HS-5 (cell line): ENCODE results near the gene BLTP3B.

Experiments used
- DNase-seq: peaks from one replicate; pipeline ENCODE4 v3.0.0-alpha.2; 2012; ENCODE audit warnings: low read depth

Gene BLTP3B

GRCh38 chr12:100164153-100164704 is 21.6 kb upstream of the BLTP3B start:
- DNase-seq = no peak

DNA sequence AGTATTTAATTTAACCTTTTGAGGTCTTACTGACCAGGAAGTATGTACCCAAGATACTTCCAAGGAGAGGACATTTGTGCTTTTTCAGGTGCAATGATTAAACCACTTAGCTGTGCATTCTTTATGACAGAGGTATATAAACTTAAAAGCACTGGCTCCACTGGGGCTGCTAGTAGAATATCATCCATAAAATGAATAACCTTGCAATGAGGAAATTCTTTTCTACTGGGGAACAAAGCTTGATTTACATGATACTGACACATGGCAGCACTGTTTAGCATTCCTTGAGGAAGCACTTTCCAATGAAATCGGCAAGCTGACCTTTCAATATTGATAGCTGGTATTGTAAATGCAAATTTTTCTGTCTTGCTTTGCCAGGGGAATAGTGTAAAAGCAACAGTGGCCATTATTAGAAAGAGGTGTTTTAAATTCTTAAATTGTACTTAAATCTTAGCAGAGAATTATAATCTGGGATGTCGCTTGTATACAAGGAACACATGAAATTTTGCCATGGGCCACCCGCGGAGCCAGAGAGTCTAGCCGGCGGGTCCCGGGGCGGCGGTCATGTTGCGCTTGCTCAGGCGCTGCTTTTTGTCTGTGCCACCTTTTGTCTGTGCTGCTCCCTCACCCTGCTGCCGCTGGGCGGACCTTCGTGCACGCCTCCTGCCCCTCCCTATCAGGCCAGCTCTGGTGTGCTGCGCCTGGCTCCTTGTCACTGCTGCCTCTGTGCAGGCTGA is 20.9 kb upstream of the BLTP3B start:
- no peak for DNase-seq

- DNase-seq = no peak
Measured at GRCh38 chr12:100159391-100160104, 16.9 kb upstream of the BLTP3B start.

DNA sequence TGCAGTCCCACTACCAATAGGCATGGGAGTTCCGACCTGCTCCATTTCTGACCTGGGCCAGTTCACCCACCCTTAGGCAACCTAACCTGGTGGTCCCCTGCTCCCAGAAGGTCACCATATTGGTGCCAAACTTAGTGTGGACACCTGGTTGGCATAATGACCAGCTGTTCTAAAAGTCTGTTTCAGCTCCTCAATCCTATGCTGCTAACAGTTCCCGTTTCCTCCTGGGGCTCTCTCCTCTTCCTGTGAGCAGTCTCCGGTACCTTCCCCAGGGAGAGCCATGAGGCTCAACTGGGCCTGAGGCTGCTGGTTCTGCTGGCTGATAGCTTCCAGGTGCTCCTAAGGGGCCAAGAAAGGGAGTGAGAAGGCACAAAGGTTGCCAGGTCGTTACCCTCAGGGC is 15.9 kb upstream of the BLTP3B start:
- no peak for DNase-seq

DNA sequence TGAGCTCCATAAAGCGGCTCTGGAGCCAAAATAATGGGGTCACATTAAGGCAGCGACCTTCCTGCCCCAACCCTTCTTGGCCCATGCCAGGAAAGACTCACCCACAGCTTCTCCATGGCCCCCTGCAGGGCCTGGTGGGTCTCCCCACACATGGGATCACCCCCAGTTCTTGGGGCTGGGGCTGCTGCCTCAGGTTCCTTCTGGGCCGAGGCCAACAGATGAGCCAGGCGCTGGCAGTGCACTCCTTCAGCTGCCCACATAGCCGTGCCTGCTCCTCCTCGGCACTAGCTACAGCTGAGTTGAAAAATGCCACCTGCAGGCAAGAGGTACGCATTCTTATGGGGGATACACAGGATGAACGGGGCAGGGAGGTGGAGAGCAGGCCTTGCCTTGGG is 14.8 kb upstream of the BLTP3B start:
- no peak for DNase-seq

GRCh38 chr12:100156731-100157426 is 14.2 kb upstream of the BLTP3B start:
- no peak for DNase-seq

GRCh38 chr12:100154474-100155247 is 12.0 kb upstream of the BLTP3B start:
- DNase-seq = no peak

DNA sequence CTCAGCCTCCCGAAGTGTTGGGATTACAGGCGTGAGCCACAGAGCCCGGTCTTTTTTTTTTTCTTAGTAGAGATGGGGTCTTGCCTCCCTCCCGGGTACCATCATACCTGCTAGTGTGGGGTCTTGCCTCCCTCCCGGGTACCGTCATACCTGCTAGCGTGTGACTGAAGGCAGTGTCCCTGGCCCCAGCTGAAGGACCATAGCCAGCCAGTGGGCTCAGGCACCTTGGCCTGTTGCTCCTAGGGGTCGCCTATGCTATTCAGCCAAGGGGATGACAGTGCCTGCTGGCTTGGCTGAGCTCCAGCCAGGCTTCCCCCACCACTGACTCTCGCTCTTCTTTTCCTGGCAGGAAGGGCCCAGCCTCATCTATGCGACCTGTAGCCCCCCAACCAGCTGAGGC is 10.5 kb upstream of the BLTP3B start:
- no peak for DNase-seq

DNA sequence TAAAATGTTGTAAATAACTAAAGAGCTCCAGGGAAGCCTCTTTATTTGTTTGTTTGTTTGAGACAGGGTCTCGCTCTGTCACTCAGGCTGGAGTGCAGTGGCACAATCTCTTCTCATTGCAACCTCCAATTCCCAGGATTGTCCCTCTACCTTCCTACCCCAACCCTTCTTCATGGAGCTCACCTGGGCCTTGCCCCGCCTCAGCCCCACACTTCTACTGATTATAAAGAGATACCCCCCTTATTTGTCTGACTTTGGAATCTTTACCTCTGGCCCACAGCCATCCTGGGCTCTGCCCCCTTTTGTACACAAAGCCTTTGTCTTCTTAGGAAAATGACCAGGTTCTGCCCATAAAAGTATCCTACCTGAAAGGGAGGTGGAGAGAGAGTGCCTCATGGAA is 9.1 kb upstream of the BLTP3B start:
- DNase-seq = no peak

- DNase-seq = no peak
Measured at GRCh38 chr12:100146252-100146651, 3.6 kb upstream of the BLTP3B start.

DNA sequence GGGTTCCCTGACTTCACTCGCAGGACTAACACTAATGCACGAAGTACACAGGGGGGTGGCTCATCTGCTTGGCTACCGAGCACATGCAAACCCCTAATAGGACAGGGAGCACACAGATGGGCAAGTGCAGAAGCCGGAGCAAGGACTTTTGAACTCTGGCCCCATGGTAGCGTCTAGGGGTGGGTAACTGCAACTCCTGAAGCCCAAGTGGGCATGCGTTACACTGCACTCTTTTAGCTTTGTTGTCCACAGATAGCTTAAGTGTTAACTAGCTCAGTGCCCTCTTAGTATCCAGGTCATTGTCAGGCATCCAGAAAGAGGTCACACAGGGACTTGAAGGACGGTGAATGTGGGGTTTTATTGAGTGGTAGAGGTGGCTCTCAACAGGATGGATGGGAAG is 3.0 kb upstream of the BLTP3B start:
- DNase-seq = no peak

DNA sequence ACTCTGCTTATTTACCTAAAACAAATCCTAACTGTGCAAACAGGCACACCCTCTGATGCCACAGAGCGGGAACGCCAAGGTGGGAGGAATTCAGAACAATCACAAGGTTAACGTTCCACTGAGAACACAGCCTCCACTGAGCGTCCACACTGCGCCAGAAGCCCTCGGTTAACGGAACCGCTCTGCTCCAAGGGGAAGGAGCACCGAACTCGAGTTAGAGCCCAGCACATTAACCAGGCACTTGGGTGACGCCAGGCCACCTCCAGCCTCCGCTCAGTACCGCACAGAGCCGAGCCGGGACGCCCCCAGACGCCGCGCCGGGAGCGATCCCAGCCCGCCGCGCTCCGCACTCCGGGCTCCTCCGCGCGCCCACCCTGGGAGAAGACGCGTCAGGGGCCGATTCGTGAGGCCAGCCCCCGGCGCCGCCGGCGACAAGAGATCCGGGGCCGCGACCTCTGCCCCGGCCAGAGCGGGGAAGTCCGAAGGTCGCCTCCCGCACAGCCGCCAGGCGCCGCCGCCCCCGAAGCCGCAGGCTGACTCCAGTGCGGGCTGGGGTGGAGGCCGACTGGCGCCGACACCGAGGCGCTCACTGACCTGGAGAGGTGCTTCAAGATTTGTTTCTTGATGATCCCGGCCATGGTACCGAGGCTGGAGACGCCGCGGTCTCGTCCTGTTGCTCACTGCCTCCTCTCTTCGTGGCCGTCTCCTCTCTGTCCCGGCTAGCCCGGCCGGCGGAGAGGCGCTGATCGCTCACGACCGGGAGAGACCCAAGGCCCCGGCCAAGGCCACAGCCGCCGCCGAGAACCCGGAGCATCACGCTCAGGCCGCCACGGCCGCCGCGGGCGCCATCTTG is 450 bp downstream of the BLTP3B start:
- DNase-seq = no peak

- DNase-seq = peak; percentile 89
Measured at GRCh38 chr12:100141666-100141997, 1.0 kb downstream of the BLTP3B start.

DNA sequence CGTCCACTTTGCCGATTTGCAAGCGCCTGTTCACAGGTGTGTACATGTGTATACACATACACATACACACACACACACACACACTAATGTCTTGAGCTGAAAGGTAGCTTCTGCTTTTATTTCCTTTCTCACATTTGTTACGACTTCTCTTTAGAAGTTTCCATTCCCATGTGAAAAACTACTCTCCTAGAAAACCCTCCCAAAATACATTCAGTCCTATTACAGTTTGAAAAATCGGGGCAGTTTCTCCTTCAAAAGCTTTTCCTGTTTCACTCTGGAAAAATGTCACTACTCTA is 3.9 kb downstream of the BLTP3B start:
- no peak for DNase-seq

DNA sequence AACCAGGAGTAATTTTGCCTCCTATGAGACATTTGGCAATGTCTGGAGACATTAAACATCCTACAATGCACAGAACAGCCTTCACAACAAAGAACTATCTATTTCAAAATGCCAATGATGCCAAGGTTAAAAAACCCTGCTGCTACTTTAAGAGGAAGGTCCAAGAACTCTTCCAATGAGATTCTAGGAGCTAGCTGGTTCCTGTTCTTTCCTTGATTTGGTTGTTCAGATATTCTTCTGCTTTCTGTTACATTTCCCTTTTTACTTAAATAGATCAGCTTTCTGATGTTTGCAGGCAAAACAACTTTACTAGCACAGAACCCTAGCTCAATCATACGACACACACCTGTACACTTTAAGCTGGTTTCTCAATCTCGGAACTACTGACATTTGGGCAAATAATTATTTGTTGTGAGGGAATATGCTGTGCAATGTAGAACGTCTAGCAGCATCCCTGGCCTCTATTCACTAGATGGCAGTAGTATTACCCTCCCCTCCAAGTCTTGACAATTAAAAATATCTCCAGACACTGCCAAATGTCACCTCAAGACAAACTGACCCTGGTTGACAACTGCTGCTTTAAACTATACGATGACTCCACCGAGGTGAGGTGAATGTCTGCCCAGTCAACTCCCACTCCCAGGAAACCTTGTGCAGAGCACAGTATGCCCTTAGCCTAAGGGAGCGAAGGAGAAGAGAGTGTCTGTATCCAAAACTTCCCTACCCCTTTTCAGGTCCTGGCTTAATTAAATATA is 4.4 kb downstream of the BLTP3B start:
- DNase-seq = no peak

DNA sequence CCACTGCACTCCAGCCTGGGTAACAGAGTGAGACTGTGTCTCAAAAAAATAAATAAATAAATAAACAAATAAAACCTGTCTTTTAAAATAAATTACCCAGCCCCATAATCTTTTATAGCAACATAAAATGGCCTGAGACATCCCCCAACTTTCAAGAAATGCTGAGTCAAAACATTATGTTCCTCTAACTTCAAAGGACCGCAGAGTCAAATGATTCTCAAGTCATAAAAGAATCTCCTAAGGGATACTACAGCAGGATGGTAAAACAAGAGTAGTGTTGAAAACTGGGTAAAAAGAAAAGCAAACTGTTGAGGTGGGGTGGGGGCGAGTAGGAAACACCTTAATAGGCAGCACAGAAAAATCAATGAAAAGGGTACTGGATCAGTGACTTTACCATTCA is 9.5 kb downstream of the BLTP3B start:
- DNase-seq = no peak

DNA sequence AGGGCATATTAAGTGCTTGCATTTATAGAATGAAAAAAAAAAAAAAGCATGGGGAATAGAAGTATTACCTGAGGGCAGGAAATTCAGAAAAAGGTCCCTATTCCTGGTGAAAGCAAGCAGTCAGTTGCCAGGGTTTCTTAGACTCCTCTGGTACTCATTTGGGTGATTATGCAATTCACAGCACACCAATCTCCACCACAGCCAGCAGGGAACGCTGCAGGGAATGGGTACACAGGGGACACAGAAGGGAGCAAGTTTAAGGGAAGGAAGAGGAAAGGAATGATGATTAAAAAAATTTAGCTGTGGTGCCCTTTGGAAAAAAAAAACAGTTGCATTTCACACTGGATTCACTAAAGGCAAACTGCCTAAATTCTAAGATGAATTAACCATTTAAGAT is 14.2 kb downstream of the BLTP3B start:
- DNase-seq = no peak

- peak; percentile 57 for DNase-seq
Measured at GRCh38 chr12:100127766-100128511, 14.7 kb downstream of the BLTP3B start.

GRCh38 chr12:100123316-100124095 is 19.2 kb downstream of the BLTP3B start:
- no peak for DNase-seq
